Measurements from ENCODE around the gene LRRC26.

- TF ChIP-seq CTCF (IDR thresholded peaks at IDR 0.05) (no peak), POLR2A (IDR thresholded peaks at IDR 0.05; ENCODE audit: low read length) (no peak), TP53 (CRISPR knock-in tag; IDR thresholded peaks at IDR 0.05) (no peak), HDAC2 (IDR thresholded peaks at IDR 0.05) (no peak), CBX2 (IDR thresholded peaks at IDR 0.05; ENCODE audit: borderline replicate concordance, low read depth) (no peak), PHF8 (IDR thresholded peaks at IDR 0.05; ENCODE audit: borderline replicate concordance, low read depth) (no peak), MYC (IDR thresholded peaks at IDR 0.05; ENCODE audit: borderline replicate concordance, low read length) (no peak), RAD21 (conservative IDR thresholded peaks at IDR 0.05 in 1 of 2, IDR thresholded peaks at IDR 0.05 in 1 of 2) (no peak), CEBPB (IDR thresholded peaks at IDR 0.05) (no peak), NR3C1 (IDR thresholded peaks at IDR 0.05) (no peak), ZC3H11A (IDR thresholded peaks at IDR 0.05) (no peak), MAZ (IDR thresholded peaks at IDR 0.05; ENCODE audit: borderline replicate concordance, low read depth, low read length) (no peak), HOXB13 (CRISPR knock-in tag; IDR thresholded peaks at IDR 0.05; ENCODE audit: low read depth) (no peak), NFE2L2 (conservative IDR thresholded peaks at IDR 0.05; ENCODE audit: low read length) (no peak)
Measured at GRCh38 chr9:137158625-137159024, 11.2 kb downstream of the LRRC26 start.

All from A549 (cell line).